ENCODE measurements around the gene AMIGO3.
"Not testable (repeated sequence)": the region's sequence is repeated elsewhere in the genome, so short reads cannot be mapped to it uniquely, and the experiment has no call there.

AMIGO3 gene

DNA sequence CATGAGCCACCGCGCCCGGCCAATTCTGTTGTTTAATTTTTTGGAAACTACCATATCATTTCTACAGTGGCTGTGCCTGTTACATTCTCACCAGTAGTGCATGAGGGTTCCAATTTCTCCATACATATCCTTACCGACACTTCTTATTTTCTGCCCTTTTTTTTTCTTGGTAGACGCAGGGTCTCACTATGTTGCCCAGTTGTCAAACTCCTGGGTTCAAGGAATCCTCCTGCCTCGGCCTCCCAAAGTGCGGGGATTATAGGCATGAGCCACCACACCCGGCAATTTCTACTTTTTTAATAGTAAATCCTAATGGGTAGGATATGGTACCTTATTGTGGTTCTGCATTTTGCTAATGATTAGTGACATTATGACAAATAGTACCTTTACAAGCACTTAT, 9.6 kb downstream of the AMIGO3 start:
- no peak for TF ChIP-seq ZNF274 (IDR thresholded peaks at IDR 0.05; ENCODE audit: low read depth, low read length)
- H3K4me3 ChIP-seq (ENCODE audit: low read length), result no peak overlapping the region

DNA sequence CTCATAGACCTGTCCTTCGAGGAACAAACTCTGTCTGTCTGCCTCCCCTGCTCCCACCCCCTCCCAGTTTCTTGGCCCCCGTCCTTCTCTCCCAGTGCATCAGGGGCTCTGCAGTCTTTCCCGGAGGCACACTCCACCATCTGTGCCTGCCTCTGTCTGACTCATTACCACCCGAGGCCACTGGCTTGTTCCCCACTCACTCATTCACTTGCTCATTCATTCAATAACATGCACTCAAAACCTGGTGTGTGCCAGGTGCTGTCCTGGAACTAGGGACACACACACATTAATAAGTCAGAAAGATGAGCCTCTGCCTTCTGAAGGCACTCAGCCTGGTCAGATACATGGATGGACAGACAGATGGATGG, 12.4 kb downstream of the AMIGO3 start:
- no peak for TF ChIP-seq ZNF274 (IDR thresholded peaks at IDR 0.05; ENCODE audit: low read depth, low read length)
- H3K4me3 ChIP-seq (ENCODE audit: low read length), result no peak overlapping the region

DNA sequence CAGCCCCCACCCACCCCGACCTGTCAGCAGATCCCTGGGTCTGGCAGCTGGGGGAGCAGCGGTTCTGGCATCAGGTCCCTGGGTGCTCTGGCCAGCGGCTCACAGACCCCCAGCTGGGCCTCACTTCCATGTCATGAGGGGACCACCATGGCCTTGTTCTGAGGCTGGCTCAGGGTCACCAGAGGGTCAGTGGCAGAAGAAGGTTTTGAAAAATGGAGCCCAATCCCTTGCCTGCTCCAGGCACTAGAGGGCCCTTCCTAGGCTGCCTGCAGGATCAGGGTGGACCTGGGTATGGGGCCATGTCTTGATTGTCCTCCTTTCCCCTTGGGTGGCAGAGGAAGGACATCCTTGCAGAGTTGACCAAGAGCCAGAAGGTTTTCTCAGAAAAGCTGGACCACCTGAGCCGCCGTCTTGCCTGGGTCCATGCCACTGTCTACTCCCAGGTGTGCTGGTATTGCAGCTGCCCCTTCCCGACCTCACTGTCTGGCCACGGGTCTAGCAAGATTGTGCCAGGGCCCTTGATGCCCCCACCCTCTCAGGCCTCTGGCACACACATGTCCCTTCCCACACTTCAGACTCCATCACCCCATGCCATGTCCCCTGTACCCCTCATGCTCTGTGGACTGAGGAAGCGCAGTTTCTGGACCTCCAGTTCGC, 12.9 kb downstream of the AMIGO3 start:
- H3K4me3 ChIP-seq (ENCODE audit: low read length), result no peak overlapping the region
- TF ChIP-seq ZNF274 (IDR thresholded peaks at IDR 0.05; ENCODE audit: low read depth, low read length), result no peak

DNA sequence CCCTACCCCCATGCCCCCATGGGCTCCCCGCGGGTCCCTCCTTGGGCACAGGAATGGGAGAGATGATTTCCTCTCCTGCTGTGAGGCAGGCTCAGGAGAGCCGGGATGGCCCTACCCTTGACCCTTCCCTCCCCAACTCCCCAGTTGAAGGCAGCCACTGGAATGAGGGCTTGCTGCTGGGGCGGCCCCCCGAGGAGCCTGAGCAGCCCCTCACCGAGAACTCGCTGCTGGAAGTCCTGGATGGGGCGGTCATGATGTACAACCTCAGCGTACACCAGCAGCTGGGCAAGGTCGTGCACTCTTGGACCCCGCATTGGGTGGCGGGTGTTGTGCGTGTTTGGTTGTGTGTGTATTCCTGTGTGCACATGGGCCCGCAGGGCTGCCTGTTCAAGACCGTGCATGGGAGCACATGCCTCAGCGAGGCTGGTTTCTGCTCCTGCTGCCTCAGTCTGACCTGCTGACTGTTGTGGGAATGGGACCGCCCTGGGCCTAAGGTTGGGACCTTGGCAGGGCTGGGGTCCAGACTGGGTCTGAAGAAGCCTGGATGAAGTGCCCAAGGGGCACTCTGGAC, 14.0 kb downstream of the AMIGO3 start:
- no peak for TF ChIP-seq ZNF274 (IDR thresholded peaks at IDR 0.05; ENCODE audit: low read depth, low read length)
- H3K4me3 ChIP-seq (ENCODE audit: low read length), result no peak overlapping the region

DNA sequence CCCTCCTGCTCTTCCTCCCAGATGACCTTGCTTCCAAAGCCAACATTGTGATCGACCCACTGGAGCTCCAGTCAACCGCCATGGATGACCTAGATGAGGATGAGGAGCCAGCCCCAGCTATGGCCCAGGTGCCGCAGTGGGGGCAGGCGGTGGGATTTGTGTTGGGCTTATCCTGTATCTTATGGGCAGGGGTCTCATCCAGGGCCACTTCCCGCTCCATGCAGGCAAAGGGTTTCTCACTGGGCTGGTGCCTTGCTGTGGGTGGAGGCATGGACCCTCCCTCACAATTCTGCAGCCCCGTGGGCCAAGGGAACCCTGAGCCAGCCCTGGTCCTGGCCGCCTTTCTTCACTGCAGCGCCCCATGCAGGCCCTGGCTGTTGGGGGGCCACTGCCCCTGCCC, 14.9 kb downstream of the AMIGO3 start:
- no peak overlapping the region for H3K4me3 ChIP-seq (ENCODE audit: low read length)
- no peak for TF ChIP-seq ZNF274 (IDR thresholded peaks at IDR 0.05; ENCODE audit: low read depth, low read length)

DNA sequence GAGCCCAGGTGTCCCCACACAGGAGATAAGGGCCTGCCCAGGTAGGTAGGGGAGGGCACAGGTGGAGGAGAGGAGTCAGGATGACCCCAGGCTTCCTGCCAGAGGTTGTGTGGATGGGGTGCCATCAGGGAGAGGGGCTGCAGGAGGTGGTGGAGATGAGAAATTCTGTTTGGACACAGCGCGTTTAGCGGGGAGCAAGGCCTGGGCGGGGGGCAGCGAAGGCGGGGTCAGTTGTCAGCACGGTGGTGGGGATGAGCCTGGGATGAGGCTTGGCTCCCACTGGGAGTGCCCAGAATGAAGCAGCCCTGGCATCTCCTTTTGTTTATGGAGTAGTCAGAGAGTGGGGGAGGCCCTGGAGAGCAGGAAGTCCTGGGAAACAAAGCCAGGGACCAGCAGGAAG, 15.5 kb downstream of the AMIGO3 start:
- no peak for TF ChIP-seq ZNF274 (IDR thresholded peaks at IDR 0.05; ENCODE audit: low read depth, low read length)
- no peak overlapping the region for H3K4me3 ChIP-seq (ENCODE audit: low read length)

DNA sequence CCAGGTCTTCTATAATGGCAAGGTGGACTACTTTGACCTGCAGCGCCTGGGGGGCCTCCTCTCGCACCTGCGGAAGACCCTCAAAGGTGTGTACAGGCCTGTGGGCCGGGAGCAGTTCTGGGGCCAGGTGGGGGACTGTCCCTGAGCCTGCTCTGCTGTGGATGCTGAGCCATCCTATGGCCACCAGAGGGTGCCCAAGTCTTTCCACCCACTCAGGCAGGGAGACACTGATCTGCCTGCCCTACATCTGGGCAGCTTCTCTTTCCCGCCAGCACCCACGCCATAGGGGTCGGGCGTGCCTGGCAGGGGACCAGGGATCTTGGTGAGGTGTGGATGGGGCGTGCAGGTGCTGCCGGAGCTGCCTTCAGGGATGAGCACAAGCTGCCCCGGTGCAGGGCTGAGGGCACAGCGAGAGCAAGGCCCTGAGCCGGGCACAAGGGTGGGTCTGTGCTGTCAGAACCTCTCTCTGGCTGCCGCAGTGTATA, 16.0 kb downstream of the AMIGO3 start:
- H3K4me3 ChIP-seq (ENCODE audit: low read length), result no peak overlapping the region
- no peak for TF ChIP-seq ZNF274 (IDR thresholded peaks at IDR 0.05; ENCODE audit: low read depth, low read length)

DNA sequence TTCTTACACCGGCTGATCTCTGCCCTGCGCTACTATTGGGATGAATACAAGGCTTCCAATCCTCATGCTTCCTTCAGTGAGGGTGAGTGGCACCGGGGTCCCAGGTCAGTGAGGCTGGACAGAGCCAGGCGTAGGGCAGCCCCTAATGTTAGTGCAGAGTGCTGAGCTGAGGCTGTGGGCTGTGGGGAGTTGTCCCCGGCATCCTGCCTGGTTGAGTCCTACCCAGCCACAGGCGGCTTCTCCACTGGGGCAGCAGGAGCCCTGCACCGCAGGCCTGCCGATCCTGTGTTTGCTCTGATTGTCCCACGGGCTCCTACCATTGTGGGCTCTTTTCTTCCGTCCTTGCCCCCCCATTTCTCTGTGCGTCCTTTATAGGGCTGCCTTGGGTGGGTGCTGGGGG, 16.8 kb downstream of the AMIGO3 start:
- no peak overlapping the region for H3K4me3 ChIP-seq (ENCODE audit: low read length)
- no peak for TF ChIP-seq ZNF274 (IDR thresholded peaks at IDR 0.05; ENCODE audit: low read depth, low read length)

DNA sequence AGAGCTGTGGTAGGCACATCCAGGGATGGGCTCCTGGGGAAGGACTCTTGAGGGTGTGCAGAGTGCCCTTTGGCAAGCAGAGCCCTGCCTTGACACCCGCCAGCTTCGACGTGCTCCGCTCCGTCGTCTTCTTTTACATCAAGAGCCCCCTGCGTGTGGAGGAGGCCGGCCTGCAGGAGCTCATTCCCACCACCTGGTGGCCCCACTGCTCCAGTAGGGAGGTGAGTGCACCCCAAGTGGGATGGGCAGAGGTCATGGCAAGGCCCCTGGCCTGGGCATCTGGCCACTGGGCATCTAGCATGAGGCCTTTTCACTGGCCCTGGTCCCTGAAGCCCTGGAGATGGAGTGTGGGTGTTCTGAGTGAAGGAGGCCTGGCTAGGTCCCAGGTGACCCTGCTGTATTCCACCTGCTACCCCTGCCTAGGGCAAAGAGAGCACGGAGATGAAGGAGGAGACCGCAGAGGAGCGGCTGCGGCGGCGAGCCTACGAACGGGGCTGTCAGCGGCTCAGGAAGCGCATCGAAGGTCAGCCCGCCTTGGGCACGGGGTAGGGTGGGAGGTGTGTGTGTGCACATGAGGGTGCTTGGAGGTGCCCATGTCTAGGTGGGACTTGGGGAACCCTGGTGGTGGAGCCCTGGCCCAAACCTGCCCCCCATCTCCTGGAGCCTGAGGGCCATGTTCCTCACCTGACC, 18.0 kb downstream of the AMIGO3 start:
- no peak overlapping the region for H3K4me3 ChIP-seq (ENCODE audit: low read length)
- no peak for TF ChIP-seq ZNF274 (IDR thresholded peaks at IDR 0.05; ENCODE audit: low read depth, low read length)

DNA sequence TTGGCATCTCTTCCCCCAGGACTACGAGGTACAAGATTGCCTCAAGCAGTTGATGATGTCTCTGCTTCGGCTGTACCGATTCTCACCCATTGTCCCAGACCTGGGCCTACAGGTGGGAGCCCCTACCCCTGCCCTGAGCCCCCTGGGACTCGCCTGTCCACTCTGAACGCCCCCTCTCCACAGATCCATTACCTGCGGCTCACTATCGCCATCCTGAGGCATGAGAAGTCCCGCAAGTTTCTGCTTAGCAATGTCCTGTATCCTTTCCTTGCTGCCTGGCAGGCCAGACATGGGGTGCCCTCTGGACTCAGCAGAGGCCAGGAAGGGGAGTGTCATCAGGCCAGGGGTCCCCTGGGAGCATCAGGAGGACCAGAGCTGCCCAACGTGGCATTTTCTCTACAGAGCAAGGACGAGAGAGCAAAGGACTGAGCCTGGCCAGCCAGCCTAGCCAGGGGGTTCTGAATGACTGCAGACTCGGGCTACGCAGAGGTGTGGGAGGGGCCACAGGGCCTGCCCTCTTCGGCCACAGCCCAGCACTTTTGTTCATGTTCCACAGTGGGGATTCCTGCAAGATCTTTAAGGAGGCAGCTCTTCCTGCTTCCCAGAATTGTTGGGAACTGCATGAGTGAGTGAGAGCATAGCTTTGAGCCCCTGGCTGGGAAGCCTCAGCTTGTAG, 18.9 kb downstream of the AMIGO3 start:
- TF ChIP-seq ZNF274 (IDR thresholded peaks at IDR 0.05; ENCODE audit: low read depth, low read length), result no peak
- H3K4me3 ChIP-seq (ENCODE audit: low read length), result no peak overlapping the region

DNA sequence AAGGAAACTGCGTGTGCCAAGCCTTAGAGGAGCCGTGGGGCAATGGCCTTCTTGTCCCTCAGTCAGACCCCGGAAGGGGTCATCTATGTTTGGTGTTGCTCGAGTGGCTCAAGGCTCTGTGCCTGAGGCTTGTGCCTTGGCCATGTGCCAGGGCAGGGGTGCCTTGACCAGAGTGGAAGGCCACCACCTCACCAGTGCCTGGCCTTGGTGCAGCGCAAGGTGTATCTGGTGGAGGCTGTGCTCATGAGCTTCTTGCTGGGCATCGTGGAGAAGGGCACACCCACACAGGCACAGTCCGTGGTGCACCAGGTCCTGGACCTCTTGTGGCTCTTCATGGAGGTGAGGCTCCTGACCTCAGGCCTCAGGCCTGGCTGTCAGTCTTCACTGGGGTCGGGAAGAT, 19.5 kb downstream of the AMIGO3 start:
- no peak overlapping the region for H3K4me3 ChIP-seq (ENCODE audit: low read length)
- TF ChIP-seq ZNF274 (IDR thresholded peaks at IDR 0.05; ENCODE audit: low read depth, low read length), result no peak

DNA sequence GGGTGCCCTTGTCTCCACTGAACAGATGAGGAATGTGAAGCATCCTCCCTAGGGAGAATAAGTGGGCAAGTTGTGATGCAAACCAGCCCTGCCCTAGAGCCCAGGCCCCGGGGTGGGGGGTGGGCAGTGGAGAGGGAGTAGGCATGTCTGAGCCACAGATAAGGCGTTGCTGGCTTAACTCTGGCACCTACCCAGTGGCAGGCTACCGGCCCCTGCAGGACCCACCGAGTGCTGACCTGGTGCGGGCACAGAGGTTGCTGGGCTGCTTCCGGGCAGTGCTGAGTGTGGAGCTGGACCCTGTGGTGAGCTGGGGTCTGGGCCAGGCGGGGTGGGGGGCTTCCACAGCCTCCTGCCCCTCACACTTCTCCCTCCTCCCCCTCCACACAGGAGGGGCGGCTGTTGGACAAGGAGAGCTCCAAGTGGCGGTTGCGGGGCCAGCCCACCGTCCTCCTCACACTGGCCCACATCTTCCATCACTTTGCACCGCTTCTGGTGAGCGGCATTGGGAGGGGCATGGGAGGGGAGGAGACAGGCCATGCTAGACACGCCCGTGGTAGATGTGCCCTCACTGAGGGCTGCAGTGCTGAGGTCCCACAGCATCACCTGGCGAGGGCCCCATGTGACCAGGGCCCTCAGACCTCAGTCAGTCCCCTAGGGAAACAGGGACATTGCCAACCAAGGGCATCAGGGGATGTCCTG, 20.1 kb downstream of the AMIGO3 start:
- H3K4me3 ChIP-seq (ENCODE audit: low read length), result no peak overlapping the region
- no peak for TF ChIP-seq ZNF274 (IDR thresholded peaks at IDR 0.05; ENCODE audit: low read depth, low read length)

DNA sequence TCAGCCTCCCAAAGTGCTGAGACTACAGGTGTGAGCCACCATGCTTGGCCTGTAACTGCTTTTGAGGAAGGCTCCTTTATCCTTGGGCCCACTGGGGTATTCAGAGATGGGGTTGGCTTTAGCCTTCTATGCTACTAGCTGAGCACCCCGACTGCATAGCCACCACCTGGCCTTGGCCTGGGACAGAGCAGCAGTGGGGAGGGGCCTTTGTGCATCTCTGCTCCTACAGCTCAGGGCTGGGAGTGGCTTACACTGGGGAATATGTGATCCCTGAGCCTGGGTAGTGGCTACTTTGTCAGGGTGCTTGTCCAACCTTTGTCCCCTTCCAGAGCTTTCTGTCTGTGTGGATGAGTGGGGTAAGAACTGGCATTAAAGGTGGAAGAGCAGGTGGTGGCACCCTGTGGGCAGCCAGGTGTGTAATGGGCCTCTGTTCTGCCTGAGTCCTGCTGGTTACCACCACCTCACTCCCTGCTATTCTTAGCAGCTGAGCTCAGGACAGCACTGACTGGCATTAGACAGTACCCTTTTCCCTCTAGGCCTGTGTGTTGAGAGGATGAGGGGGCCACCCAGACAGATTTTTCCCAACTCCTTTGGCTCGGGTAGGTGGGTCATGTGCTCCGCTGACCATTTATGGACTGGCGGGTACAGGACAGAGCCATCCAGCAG, 24.0 kb downstream of the AMIGO3 start:
- not testable (repeated sequence) for H3K4me3 ChIP-seq (ENCODE audit: low read length)

DNA sequence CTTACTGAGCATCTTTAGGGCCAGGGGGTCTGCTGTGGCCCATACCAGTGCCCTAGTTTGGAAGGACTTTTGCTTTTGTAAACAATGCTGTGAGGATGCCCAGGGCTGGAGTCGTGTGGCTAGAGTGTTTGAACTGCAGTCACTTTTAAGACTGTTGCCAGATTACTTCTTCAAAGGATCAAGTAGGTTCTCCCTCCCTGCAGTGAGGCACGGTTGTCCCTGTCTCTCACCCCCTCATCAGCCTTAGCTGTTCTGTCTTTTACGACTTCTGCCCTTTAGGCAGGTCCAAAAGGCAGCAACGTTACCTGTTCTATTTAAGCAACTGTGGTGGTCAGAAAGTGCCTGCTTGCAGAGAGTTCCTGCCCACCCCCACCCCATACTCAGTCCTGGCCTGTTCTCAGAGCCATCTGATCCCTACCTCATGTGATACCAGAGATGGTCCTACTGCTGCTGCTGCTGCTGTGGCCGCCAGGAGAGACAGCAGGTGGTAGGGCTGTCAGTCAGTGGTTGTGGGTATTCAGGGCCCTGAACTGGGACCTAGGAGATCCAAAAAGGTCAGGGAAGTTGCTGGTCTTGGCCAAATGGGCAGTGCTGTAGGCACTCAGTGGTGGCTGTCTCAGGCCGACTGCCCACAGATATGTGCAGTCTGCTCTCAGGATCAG, 24.9 kb downstream of the AMIGO3 start:
- H3K4me3 ChIP-seq (ENCODE audit: low read length), result not testable (repeated sequence)

DNA sequence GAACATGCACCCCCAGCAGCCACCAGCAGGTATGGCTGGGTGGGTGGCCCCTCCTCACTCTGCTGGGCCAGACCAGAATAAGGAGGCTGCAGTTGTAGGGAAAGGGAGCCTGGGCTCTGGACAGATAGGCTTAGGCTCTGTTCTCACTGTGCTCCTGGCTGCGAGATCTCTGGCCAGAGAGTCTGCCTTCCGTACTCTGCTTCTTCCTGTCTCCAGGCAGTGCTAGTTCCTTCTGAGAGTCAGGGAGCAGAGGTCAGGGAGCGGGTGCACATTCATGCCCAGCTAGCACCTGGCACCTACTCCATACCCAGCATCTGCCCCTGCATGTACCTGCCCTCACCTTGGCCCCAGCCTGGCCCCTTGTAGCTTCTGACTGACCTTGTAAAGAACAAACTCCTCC, 28.0 kb downstream of the AMIGO3 start:
- H3K4me3 ChIP-seq (ENCODE audit: low read length), result not testable (repeated sequence)

DNA sequence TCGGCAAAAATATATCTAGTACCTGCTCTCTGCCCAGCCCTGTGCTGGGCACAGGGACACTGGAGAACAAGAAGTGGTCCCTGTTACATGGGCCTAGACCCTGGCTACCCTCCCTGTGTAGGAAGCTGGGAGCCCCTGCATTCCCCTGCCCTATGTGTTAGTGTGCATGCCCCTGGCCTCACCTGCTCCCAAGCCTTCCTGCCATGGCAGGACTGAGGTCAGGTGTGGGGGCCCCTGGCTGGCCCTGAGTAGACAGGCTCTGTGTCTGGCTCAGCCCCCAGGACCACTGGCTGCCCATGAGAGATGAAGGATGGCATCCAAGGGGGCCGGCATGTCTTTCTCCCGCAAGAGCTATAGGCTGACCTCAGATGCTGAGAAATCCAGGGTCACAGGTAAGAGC, 28.6 kb downstream of the AMIGO3 start:
- not testable (repeated sequence) for H3K4me3 ChIP-seq (ENCODE audit: low read length)

DNA sequence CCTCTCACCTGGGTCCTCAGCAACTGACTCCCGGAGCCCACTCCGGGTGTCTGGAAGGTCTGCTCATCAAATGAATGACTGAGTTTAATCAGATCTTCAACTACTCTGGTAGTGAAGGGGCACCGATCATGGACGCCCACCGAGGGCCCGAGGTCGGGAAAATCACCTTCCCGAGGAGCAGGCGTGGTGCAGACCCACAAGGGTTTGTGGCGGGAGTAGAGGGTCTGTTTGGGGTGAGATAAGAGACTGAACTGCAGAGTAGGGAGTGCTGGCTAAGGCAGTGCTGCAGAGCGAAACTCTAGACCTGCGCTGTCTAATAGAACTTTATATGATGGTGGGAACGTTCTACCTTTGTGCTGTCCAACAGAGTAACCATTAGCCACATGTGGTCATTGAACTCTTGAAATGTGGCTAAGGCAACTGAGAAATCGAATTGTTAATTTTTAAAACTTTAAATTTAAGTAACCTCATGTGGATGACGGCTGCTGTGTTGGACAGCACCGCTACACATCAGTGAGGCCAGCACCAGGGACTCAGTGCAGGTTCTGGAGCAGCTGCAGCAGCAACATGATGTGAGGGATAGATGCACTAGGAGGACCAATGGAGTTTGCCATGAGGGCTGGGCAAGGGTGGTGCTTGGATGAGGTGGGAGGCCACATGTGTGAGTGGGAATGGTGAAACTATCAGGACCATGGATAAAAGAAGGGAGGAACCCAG, 29.4 kb downstream of the AMIGO3 start:
- H3K4me3 ChIP-seq (ENCODE audit: low read length), result peak overlapping the region; percentile 83
